Stimulated activated CD8-positive, alpha-beta memory T cell treated with anti-CD3 and anti-CD28 coated beads, Interleukin-15, amount 100 ng/mL, for 1 hour (primary cell): ENCODE measurements around the gene DNAJC15.
"Not testable (repeated sequence)": the region's sequence is repeated elsewhere in the genome, so short reads cannot be mapped to it uniquely, and the experiment has no call there.

Source experiments
- DNase-seq: peaks from one replicate; pipeline ENCODE4 v3.0.0-alpha.2; 2020; ENCODE audit warnings: low read depth

Gene DNAJC15

DNA sequence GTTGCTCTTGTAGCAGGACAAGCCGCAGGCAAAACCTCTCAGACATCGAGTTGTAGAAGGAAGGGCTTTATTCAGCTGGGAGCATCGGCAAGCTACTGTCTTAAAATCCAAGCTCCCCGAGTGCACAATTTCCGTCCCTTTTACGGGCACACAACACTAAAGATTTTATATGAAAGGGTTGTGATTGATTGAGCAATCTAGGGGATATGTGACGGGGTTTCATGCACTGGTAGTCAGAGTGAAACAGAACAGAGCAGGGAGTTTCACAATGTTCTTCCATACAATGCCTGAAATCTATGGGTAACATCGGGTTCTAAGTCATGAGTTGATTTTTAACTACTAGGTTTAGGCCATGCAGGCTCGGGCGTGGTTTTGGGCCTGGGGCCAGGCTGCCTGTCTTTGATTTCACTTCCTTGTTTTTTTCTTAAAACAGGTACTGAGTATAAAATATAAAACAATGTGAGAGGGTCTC lies 22.0 kb downstream of the DNAJC15 start:
- not testable (repeated sequence) for DNase-seq

DNA sequence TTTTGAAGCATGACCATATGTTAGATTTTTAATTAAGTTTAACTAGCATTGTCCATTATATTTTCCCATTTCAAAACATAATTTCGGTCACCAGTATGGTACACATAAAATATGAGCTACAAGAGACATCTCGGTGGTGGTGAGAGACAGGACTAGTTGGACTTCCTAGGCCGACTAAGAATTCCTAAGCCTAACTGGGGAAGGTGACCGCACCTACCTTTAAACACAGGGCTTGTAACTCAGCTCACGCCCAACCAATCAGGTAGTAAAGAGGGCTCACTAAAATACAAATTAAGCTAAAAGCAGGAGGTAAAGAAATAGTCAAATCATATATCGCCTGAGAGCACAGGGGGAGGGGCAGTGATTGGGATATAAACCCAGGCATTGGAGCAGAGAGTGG lies 22.9 kb downstream of the DNAJC15 start:
- DNase-seq = no peak

DNA sequence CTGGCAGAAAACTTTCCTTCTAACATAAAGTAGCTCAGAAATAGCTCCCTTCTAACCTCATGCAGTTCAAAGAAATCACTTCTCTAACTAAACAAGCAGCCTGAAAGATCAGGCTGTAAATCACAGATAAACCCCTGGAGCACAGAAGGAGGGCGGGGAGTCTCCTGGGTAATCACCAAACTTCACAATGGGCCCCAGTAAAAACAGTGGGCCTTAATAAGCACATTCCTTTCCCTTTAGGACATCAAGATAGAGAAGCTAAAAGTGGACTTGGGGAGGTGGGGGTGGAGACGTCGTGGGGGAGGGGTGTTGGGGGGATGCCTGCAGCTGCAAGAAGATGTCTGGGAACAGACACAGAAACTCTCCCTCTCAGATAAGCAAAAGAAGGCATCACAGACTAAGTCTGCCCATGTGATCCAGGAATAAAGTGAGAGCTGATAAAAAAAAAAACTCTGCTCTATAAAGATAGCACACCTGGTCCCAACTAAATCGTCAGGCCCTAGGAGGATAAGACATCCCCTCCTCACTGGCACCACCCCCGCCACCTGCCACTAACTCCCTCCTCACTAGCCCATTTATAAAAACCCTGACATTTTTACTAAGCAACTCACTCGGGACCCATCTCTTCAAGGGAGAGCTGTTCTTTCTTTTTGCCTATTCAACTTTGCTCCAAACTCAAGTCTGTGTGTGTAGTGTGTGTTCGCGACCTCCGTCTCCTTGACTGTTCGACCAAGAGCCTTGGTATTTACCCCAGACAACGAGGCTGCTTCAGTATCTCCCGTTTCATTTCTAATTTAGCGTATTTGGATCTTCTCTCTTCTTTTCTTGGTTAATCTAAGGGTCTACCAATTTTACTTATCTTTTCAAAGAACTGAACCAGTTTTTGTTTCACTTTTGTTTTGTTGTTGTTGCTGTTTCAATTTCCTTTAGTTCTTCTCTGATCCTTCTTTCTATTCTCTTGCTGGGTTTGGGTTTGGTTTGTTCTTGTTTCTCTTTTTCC lies 31.7 kb downstream of the DNAJC15 start:
- no peak for DNase-seq

- no peak for DNase-seq
Measured at GRCh38 chr13:43057653-43058317, 34.4 kb downstream of the DNAJC15 start.

- no peak for DNase-seq
Measured at GRCh38 chr13:43058318-43058674, 34.9 kb downstream of the DNAJC15 start.

DNA sequence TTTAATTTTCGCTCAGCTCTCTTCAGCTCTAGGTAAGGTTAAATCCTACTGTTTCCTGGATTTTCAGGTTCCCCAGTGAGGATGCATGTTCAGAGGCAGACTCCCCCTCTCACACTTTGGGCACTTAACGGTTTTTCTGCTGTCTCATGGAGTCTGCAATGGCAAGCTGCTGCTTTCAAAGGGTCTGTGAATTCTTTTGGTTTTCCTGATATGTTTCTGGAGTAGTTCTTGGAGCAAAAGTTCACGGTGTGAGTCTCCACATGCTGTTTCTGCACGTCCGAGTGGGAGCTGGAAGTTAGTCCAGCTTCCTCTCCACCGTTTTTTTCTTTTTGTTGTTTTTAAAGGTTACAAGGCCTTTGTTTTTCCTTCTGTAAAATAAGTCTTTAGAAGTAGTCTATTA lies 35.4 kb downstream of the DNAJC15 start:
- DNase-seq = no peak

DNA sequence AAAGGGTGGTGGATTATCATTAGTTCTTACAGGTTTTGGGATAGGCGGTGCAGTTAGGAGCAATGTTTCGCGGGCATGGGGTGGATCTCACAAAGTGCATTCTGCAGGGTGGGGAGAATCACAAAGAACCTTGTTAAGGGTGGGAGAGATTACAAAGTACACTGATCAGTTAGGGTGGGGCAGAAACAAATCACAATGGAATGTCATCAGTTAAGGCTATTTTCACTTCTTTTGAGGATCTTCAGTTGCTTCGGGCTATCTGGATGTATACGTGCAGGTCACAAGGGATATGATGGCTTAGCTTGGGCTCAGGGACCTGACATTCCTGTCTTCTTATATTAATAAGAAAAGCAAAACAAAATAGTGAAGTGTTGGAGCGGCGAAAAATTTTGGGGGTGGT lies 36.4 kb downstream of the DNAJC15 start:
- DNase-seq = not testable (repeated sequence)

GRCh38 chr13:43060806-43061205 lies 37.4 kb downstream of the DNAJC15 start:
- DNase-seq = not testable (repeated sequence)

DNA sequence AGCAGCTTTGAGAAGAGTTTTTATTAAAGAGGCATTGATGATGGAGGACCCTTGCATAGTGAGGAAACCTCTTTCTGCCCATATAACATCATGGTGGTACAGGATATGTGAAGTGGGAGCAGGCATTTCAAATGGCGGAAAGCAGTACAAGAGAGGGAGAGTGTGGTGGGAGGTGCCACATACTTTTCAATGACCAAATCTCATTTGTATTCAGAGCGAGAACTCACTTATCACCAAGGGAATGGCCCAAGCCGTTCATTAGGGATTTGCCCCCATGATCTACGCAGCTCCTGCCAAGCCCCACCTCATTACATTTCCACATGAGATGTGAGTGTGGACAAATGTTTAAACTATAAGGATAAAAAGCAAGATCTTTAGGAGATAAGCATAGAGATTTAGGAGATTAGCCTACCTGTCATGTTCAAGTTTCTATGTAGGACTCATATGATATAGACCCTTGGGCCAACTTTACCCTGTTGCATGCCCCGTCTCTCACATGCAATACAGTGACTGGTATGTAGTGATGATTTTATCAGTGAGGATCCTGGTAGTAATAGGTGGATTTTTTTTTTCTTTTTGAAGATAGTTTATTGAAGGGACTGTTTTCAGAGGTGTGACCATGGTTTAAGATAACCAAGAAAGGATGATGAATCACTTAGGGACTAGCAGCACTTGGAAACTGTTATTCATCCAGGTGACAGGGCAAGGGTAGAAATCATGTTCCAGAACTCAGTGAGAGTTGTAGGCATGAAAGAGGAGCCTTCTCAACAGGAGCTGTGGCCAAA lies 38.3 kb downstream of the DNAJC15 start:
- DNase-seq = no peak

GRCh38 chr13:43071824-43072223 lies 48.4 kb downstream of the DNAJC15 start:
- no peak for DNase-seq

- DNase-seq = no peak
Measured at GRCh38 chr13:43072394-43072793, 49.0 kb downstream of the DNAJC15 start.

DNA sequence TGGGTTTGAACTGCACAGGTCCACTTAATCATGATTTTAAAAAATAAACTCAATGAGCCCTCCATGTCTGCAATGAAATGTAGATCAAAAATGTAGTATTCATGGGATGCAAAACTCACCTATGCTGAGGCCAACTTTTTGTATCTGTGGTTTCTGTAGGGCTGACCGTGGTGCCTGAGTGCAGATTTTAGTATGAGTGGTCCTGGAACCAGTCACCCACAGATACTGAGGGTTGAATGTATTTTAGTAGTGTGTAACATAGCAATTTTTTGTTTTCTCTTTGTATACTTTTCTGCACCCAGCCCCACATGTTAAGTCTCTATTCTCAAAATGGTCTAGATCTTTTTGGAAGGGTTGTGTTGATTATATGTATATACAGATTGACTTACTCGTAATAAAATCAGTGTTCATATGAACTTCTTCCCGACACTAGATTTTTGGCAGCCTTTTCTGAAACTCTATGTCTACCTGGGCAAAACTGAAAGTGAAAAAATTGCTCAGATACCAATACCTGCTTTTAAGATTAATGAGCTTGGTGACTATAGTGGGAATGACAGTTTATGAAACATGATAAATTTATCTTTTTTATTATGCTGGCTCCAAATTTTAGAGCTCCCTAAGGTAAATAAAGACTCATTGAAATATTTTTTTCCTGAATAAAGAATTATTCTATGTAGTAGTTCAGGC lies 51.6 kb downstream of the DNAJC15 start:
- DNase-seq = no peak

- not testable (repeated sequence) for DNase-seq
Measured at GRCh38 chr13:43075511-43075902, 52.1 kb downstream of the DNAJC15 start.

DNA sequence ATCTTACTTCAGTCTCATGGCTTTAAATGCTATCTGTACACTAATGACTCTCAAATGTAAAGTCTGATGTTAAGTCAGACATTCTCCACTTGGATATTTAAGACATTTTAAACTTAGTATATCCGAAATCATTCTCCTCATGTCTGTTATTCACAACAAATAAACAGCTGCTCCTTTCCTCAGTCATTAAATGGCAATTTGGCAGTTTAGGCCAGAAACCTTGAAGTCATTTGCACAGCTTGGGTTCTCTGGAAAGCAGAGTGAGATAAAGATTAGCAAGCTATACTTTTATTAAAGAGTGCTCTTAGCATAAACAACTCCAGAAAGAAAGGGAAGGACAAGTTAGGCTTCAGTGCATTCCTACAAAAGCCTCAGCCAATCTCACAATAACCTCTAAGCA lies 53.7 kb downstream of the DNAJC15 start:
- no peak for DNase-seq

DNA sequence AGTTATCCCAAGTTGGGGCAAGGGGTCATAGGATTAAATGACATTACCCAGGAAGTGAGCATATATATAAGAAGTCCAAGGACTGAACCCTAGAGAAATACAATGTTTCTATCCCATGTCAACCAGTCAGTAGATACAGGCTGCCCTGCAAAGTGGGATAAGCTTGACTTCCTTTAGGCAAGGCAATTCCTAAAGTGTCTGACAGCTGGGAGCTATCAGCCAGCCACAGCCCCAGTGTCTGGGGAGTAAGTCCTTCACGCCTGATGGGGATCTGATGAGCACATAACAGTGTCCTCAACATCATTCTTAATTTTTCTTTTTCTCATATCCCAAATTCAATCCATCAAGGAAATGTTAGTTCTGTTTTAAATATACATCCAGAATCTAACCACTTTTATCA lies 54.1 kb downstream of the DNAJC15 start:
- no peak for DNase-seq

GRCh38 chr13:43077906-43078305 lies 54.5 kb downstream of the DNAJC15 start:
- DNase-seq = no peak

DNA sequence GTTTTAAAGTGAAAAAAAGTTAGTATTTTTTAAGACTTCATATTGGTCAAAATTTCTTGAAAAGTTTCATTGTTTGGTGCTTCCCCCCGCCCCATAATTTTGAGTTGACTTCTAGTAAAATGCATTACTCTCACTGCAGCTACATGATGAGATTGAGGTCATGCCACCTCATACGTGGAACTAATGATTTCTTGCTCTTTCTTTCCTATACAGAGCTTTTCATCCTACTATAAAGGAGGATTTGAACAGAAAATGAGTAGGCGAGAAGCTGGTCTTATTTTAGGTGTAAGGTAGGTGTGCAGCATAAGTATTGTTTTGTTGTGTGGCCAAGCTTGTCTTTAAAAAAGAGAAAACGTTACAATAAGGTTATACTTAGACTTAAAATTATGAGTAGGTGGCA lies 55.0 kb downstream of the DNAJC15 start:
- DNase-seq = no peak

- DNase-seq = no peak
Measured at GRCh38 chr13:43079392-43079931, 56.1 kb downstream of the DNAJC15 start.

- DNase-seq = no peak
Measured at GRCh38 chr13:43080199-43080598, 56.8 kb downstream of the DNAJC15 start.

GRCh38 chr13:43081866-43082265 lies 58.5 kb downstream of the DNAJC15 start:
- DNase-seq = no peak

GRCh38 chr13:43083750-43084149 lies 60.4 kb downstream of the DNAJC15 start:
- DNase-seq = no peak

GRCh38 chr13:43085545-43085944 lies 62.2 kb downstream of the DNAJC15 start:
- no peak for DNase-seq
